ENCODE results near the gene TMEM225B. TPM values are rescaled to one million over a fixed set of nuclear protein-coding genes. Genes with fewer than 3 reads are reported as not detected.

The TMEM225B gene
- total RNA-seq, 2 donors from 2014 or later = 0.26 to 3.2 TPM

- TF ChIP-seq, protein P1, sequence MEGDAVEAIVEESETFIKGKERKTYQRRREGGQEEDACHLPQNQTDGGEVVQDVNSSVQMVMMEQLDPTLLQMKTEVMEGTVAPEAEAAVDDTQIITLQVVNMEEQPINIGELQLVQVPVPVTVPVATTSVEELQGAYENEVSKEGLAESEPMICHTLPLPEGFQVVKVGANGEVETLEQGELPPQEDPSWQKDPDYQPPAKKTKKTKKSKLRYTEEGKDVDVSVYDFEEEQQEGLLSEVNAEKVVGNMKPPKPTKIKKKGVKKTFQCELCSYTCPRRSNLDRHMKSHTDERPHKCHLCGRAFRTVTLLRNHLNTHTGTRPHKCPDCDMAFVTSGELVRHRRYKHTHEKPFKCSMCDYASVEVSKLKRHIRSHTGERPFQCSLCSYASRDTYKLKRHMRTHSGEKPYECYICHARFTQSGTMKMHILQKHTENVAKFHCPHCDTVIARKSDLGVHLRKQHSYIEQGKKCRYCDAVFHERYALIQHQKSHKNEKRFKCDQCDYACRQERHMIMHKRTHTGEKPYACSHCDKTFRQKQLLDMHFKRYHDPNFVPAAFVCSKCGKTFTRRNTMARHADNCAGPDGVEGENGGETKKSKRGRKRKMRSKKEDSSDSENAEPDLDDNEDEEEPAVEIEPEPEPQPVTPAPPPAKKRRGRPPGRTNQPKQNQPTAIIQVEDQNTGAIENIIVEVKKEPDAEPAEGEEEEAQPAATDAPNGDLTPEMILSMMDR (conservative IDR thresholded peaks at IDR 0.05) = no peak
- Mint-ChIP-seq H3K4me3 (no peak overlapping the region), H3K9me3 (no peaks in the 10 kb centered on the region), H3K36me3 (ENCODE audit: low read depth) (peaks cover 56% of the 10 kb centered on the region), H3K27ac (no peak overlapping the region), H3K27me3 (ENCODE audit: insufficient read depth) (no peaks in the 10 kb centered on the region), H3K4me1 (peaks cover 4% of the 10 kb centered on the region)
- no peak for DNase-seq
- Histone ChIP-seq H3K27me3 (ENCODE audit: control insufficient read depth, insufficient read depth, low read length, poor library complexity, severe bottlenecking) (no peaks in the 10 kb centered on the region), H3K27ac (ENCODE audit: low read depth, low read length) (no peak overlapping the region), H3K4me1 (ENCODE audit: control insufficient read depth, insufficient read depth, low read length) (no peaks in the 10 kb centered on the region), H3K4me3 (ENCODE audit: low read length) (no peak overlapping the region), H3K36me3 (ENCODE audit: control insufficient read depth, insufficient read depth, low read length) (peaks cover 68% of the 10 kb centered on the region), H3K9me3 (ENCODE audit: control insufficient read depth, low read length) (no peaks in the 10 kb centered on the region), H3K9ac (ENCODE audit: extremely low read depth, low read length, poor library complexity, severe bottlenecking) (no peak overlapping the region)
- 97 to 98% methylated on average over 3 of the region's 3 CpGs for WGBS, 2 experiments (ENCODE audit: insufficient coverage in 1 of 2, insufficient read length in 1 of 2)
These were observed 26.3 kb upstream of the TMEM225B start for GRCh38 chr7:99571768-99572167.

- Mint-ChIP-seq H3K27me3 (ENCODE audit: insufficient read depth) (no peaks in the 10 kb centered on the region), H3K27ac (no peak overlapping the region), H3K36me3 (ENCODE audit: low read depth) (peaks cover 51% of the 10 kb centered on the region), H3K9me3 (no peaks in the 10 kb centered on the region), H3K4me3 (no peak overlapping the region), H3K4me1 (peaks cover 4% of the 10 kb centered on the region)
- Histone ChIP-seq H3K4me3 (ENCODE audit: low read length) (no peak overlapping the region), H3K27me3 (ENCODE audit: control insufficient read depth, insufficient read depth, low read length, poor library complexity, severe bottlenecking) (no peaks in the 10 kb centered on the region), H3K4me1 (ENCODE audit: control insufficient read depth, insufficient read depth, low read length) (no peaks in the 10 kb centered on the region), H3K36me3 (ENCODE audit: control insufficient read depth, insufficient read depth, low read length) (peaks cover 60% of the 10 kb centered on the region), H3K27ac (ENCODE audit: low read depth, low read length) (no peak overlapping the region), H3K9me3 (ENCODE audit: control insufficient read depth, low read length) (no peaks in the 10 kb centered on the region), H3K9ac (ENCODE audit: extremely low read depth, low read length, poor library complexity, severe bottlenecking) (no peak overlapping the region)
- TF ChIP-seq, protein P1 (conservative IDR thresholded peaks at IDR 0.05) = no peak
- no peak for DNase-seq
- WGBS, 2 experiments (ENCODE audit: insufficient coverage in 1 of 2, insufficient read length in 1 of 2) = 78% methylated on average over 1 of the region's 1 CpG; no CpG with 5 or more reads in 1 of the 2 experiments
These were observed 24.8 kb upstream of the TMEM225B start for GRCh38 chr7:99573257-99573656.

GRCh38 chr7:99576251-99576650 lies 21.8 kb upstream of the TMEM225B start:
- Mint-ChIP-seq H3K4me3 (no peak overlapping the region), H3K27me3 (ENCODE audit: insufficient read depth) (no peaks in the 10 kb centered on the region), H3K36me3 (ENCODE audit: low read depth) (peaks cover 31% of the 10 kb centered on the region), H3K9me3 (no peaks in the 10 kb centered on the region), H3K27ac (no peak overlapping the region), H3K4me1 (peaks cover 4% of the 10 kb centered on the region)
- Histone ChIP-seq H3K36me3 (ENCODE audit: control insufficient read depth, insufficient read depth, low read length) (peaks cover 33% of the 10 kb centered on the region), H3K27me3 (ENCODE audit: control insufficient read depth, insufficient read depth, low read length, poor library complexity, severe bottlenecking) (no peaks in the 10 kb centered on the region), H3K9me3 (ENCODE audit: control insufficient read depth, low read length) (no peaks in the 10 kb centered on the region), H3K9ac (ENCODE audit: extremely low read depth, low read length, poor library complexity, severe bottlenecking) (no peak overlapping the region), H3K4me1 (ENCODE audit: control insufficient read depth, insufficient read depth, low read length) (no peaks in the 10 kb centered on the region), H3K27ac (ENCODE audit: low read depth, low read length) (no peak overlapping the region), H3K4me3 (ENCODE audit: low read length) (no peak overlapping the region)
- DNase-seq = no peak
- WGBS, 2 experiments (ENCODE audit: insufficient coverage in 1 of 2, insufficient read length in 1 of 2) = 84 to 91% methylated on average over 3 of the region's 3 CpGs
- TF ChIP-seq, protein P1 (conservative IDR thresholded peaks at IDR 0.05) = no peak

Data from endodermal cell (in vitro differentiated cells).